8988T (cell line): ENCODE data around the gene COPA.

Source experiments
- DNase-seq: peaks from one replicate; pipeline ENCODE4 v3.0.0; 2011

Gene COPA

DNA sequence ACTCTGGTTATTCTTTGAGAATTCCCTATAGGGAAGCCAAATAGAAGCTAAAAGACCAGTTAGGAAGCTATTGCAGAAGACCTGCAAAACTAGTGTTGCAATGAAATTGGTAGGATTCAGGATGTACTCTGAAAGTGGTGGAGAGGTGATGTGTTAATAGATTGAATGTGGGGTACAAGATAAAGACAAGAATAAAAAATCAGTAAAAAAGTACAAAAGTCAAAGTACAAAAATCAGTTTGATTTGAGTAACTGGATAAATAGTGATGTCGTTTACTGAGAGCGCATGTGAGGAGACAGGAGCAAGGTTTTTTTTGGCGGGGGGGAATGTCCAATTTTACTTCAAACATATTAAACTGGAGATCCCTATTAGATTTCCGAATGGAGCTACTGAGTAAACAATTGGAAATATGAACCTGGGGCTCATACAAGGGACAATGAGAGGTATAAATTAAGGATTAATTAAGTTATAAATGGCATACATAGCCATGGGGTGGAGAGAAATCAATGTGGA, 78.2 kb downstream of the COPA start:
- DNase-seq, result no peak

DNA sequence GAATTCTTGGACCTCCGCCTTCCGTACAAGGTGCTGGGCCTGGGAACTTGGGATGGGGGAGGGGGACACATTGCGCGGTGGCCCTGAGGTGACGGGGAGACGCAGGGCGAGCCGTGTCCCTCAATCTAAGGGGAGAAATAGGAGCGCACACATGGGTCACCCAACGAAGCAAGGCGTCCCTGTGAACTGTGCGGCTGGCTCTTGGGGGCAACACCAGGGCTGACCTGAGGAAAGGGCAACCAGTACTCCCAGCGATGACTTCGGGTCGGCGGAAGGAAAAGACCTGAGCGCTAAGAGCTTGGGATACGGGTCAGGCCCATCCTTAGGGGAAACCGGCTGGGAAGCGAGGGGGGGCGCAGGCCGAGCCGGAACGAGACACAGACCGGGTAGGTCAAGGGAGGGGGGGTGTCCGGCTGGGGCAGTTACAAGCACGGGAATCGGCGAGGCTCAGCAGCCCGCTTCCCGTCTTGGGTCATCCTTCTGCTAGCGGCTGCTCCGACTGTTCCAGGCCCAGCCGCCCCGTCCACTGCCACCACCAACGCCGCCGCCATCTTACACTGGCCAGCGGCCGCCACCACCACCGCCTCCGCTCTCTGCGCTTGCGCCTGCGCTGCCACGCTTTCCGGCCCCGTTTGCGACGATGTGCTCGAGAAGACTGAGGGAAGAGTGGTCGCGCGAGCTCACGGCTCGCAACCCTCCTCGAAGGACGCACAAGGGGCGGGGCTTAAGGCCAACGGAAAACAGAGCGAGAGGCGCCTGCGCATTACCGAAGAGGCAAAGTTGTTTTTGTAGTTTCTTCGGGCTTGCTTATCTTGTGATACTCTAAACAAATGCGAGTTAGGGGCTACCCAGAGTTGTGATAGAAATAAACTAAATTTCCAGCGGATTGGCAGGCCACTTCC, 80.9 kb downstream of the COPA start, which contains the start of gene DCAF8:
Gene DCAF8, minus strand, starts transcription at position 657 of the 902 bp plus-strand sequence. CDS start 18,541 bp downstream, outside the sequence.
- peak; percentile 77 for DNase-seq

DNA sequence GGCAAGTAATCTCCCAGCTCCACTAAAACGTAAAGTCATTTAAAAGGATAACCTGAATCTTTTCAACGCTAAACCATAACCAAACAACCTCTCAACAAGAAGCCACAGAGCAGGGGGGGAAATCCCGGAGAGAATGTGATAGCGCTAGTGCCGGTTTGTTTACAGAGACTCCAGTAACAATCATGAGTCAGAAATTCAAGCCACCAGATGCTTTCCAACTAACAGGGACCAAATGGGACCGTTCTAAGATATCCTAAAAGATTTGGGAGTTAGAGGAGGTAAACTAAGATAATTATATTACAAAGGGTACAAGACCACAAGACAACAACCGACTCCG, 81.5 kb downstream of the COPA start:
- no peak for DNase-seq

DNA sequence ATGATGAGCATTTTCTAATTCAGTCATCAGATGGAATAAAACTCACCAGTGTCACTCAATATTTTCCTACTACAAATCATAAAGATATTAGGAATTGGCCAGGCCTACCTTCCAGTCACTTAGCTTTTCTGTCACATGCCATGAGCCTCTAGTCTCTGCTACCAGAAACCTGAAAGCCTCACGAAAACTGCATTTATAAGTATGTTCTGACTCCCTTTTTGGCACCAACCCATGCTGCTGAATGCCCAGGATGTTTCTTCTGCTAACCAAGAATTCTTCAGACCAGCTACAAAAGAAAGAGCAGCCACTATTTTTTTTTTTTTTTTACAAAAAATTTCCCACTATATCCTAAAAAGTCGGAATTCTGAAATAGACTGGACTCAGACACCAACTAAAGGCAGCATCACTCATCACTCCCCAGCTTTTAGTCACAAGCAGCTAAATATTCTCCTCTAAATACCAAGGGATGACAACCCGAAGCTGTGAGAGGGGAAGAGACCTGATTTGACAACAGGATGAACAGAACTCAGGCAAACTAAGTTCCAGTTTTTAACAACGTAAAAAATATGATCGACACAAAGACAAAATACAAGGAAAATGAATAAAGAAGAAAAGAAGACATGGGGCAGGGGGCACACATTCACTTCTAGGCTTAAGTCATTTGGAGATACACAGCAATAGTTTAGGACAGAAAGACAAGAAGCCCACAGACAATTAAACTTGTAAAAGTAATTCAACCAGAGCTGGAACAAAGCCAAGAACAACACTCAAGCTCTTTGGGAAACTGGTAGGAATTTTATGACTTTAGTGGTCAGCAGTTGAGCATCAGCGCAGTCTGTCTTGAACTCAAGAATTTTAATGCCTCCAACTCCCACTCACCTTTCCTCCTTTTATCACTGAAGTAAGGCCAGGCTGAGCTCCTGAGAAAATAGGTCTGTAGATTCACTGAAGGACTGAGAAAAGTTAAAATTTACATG, 82.4 kb downstream of the COPA start:
- no peak for DNase-seq

DNA sequence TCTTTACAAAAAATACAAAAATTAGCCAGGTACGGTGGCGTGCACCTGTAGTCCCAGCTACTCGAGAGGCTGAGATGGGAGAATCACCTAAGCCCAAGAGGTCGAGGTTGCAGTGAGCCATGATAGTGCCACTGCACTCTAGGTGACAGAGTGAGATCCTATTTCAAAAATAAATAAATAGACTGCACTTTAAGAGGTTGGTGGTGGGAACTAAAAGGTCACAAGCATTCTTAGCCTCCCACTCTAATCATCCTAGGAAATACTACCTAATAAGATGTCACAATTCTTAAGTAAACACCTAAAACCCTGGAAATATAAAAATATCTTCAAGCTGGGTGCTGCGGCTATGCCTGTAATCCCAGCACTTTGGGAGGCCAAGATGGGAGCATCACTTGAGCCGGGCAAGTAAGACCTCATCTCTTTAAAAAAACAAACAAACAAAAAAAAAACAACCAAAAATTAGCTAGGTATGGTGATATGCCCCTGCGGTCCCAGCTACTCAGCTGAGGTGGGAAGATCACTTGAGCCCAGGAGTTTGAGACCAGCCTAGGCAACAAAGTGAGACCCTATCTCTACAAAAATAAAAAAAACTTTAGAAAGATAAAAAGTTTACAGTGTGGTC, 84.8 kb downstream of the COPA start:
- no peak for DNase-seq

DNA sequence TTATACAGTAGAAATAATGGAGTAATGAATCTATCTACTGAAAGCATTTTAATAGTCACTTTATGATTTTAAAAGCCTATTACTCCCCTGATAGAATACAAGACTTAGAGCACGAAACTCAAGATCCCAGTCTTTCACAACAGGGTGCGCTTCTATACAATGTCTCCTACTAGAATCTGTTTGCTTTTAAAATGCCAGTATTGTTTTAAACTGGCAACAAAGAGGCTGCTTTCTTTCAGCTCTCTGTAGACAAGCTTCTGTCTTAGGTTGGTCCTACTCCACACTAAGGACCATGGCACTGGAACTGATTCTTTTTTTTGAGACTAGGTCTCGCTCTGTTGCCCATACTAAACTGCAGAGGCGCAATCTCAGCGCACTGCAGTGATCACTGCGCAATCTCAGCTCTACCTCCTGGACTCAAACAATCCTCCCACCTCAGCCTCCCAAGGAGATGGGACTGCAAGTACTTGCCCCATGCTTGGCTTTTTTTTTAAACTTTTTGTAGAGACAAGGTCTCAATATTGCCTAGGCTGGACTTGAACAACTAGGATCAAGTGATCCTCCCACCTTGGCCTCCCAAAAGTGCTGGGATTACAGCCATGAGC, 85.5 kb downstream of the COPA start:
- DNase-seq, result no peak

DNA sequence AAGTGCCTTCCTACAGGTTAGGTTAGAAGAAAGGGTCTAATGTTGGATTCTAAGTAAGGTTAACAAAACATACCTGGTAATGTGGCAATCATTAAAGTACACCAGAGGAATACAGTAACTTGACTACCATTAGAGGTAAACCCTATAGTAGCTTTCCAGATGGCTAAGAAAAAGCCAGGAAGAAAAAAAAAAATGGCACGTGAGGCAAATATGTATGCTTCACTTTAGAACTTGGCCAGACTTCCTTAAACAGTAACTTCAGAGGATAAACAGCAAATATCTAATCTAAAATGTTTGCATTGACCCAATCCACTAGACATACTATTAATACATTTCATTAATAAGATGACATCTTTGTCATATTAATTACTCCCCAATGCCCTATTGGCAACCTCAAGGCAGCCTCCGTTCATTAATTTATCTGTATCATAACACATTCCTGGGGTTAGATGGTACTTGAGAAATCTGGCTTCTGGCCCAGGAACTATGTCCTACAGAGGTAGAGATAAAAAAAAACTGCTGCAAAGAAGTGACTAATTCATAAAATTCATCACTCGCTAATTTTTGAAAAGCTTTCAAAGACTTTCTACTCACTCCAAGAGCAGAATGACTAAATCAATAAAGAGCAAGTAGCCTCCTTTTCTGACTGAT, 86.5 kb downstream of the COPA start:
- DNase-seq, result no peak

DNA sequence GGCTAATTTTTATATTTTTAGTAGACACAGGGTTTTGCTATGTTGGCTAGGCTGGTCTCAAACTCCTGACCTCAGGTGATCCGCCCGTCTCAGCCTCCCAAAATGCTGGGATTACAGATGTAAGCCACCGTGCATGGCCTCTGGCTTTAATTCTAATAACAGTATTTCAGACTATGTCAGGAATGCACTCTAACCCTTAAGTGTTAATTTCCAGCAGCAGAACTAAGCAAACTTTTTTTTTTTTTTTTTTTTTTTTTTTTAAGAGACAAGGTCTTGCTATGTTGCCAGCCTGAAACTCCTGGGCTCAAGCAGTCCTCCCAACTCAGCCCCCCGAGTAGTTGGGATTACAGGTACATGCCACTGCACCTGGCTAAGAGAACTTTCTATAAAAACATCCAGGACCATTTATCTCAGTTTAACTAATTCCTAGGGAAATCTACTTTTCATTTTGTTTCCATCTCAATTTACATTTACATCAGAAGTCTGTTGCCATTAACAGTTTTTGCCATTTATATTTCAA, 87.2 kb downstream of the COPA start:
- DNase-seq, result no peak

DNA sequence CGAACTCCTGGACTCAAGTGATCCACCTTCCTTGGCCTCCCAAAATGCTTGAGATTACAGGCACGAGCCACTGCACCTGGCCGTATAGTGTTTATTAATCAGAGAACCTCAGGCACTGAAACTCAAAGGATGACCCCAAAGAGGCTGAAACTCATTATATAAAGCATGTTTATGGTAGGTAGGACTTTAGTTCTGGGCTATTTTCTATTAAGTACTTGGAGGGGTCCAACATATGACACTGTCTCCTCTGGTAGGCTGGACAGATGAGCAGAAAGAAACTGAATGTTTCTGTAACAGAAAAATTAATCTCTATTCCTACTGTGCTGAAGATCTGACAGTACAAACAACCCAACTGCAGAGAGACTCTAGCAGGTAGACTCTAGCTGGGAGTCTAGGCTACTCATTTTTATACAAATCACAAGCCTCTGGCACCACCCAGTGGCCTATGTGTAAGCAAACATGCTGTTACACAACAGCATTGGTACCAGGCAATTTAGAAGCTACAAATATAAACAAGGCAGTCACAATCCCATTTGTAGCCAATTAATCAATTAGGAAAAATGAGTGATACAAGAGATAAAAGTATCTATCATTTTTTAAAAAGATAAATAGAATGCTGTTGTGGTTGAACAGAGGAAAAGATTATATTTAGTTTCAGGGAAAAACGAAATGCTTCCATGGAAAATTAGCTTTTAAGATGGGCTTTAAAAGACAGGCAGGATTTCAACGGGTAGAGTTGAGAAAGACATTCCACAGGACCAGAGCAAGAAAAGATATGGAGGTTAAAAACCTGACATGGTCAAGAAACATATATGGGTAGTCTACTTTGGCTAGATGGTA, 91.1 kb downstream of the COPA start:
- DNase-seq, result peak; percentile 30

DNA sequence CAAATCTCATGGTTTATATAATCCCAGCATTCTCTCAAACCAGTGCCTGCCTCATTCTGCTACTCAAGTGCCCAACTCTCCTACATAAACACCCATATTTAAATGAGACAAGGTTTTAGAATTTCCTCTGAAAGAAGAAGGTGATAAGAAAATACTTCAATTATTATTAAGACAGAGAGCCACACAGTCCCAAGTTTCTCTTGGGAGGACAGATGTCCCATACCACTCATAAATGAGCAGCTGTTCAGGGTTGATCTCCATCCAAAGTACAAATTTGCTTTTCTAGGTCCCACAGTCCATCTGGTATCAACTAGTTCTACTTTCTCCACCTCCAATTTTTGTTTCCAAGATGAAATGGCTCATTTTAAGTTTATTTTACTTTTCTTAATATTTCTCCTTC, 92.0 kb downstream of the COPA start:
- no peak for DNase-seq

DNA sequence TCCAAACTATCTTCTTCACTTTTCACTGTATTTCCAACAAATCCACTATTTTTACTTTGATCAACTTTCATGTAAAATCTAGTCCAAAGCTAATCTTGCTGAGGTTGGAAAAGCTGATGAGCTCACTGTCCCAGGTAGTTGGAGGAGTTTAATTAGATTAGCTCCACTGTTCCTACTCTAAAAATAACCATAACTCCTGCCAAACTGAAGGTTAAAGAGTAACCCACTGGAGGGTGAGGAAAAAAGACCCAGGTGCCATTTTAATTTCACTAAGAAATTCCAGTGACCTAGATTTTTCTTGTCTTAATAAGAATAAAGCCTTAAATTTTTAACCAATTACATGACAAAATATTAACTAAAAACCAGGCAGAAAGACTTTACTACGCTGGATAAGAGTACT, 96.0 kb downstream of the COPA start:
- DNase-seq, result no peak

DNA sequence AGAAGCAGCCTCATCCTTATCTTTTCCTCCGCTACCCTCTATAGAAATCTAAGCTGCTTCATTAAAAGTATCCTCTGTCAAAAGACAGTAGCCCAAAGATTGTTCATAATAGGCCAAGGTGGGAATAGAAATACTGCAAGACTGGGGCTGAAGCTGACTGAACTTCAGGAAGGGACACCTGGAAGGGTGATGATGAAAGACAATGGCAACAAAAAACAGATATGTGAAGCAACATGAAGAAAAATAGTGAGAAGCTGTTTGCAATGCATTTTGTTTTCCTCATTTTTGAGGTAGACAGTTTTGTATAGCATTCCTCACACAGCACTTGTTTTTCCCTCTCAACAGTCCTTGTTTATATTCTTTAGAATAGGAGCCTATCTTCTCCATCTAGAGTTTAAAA, 97.6 kb downstream of the COPA start:
- DNase-seq, result no peak

DNA sequence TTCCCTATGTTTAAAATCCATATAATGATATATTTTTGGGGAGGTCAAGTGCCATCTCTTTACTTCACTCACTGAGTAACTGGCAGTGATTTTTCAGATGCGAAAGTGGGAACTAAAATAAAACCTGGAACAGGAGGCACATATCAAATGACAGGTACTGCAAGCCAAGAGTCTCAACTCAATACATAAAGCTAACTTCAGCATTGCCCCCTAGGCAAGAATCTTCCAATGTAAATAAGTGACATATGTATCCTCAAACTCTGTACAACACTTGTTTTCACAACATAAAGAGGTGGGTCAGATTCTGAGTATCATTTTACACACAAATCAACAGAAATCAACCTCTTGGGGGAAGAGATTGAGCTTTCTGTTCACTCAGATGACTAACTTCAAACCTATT, 98.8 kb downstream of the COPA start:
- DNase-seq, result no peak

DNA sequence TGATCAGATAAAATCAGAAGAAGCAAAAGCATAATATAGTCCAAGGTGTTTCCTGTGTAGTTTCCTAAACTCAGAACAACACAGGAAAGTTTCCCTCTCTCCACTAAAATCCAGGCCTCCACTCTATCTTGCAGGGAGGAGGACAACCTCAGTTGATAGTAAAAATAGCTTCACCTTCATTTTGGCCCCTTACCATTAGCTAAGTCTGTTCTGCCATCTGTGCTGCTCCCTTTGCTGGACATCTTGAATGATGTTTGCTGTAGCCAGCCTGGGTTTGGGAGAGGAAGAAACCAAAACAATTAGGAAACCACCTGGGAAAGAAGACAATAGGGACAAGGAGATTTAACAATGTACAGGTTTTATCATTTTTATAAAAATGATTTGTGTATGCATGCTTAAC, 99.3 kb downstream of the COPA start:
- DNase-seq, result no peak

DNA sequence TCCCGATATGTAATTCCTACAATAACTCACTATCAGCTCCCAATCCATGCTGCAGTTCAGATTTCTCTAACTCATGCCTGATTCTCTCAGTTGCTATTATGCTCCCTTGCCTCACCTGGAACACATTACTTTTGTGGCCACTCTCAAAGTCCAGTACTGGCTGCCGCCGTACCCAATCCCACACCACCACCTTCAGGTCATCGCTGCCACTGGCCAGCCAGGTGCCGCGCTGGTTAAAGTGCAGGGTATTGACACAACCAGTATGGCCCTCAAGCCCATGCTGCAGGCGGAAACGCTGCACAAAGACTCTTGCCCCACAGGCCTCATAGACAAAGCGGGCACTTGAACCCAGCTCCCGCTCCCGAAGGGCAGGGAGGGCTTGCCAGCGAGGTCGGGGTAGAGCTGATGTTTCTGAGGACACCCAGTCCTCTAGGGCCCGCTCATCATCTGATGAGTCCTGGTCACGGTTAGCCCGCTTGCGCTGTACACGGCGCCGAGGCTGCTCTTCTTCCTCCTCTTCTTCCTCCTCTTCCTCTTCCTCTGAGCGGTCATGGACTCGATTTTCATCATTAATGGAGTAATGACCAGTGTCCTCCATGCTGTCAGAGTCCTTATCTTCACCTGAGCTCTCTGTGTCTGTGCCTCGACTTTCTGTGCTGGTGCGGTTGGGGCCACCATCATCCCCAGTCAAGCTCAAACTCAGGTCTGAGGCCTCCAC, 103.3 kb downstream of the COPA start:
- no peak for DNase-seq
